ENCODE data around the gene SGF29. TPM values are rescaled to one million over a fixed set of nuclear protein-coding genes. Genes with fewer than 3 reads are reported as not detected.

Gene SGF29
- total and polyA plus RNA-seq, 9 donors, result 28.5 to 59.8 (median 42.5) TPM

- Histone ChIP-seq H3K27ac (no peak overlapping the region), H3K36me3 (no peaks in the 10 kb centered on the region), H3K4me1 (ENCODE audit: insufficient read depth) (peaks cover 16% of the 10 kb centered on the region), H3K4me3 (no peak overlapping the region), H3K27me3 (no peaks in the 10 kb centered on the region), H3K9me3 (no peaks in the 10 kb centered on the region)
- WGBS, 3 donors, result 91 to 95% (median 94%) methylated on average over 2 of the region's 2 CpGs
- intact Hi-C loops (cut with DNase I), result no loop called here
- DNase-seq, result no peak
- no peak for TF ChIP-seq POLR2A (IDR thresholded peaks at IDR 0.05)
- no peak for TF ChIP-seq CTCF (IDR thresholded peaks at IDR 0.05)
- TF ChIP-seq EP300 (IDR thresholded peaks at IDR 0.05), result no peak
Observed at GRCh38 chr16:28574925-28575324, 21.2 kb downstream of the SGF29 start.

DNA sequence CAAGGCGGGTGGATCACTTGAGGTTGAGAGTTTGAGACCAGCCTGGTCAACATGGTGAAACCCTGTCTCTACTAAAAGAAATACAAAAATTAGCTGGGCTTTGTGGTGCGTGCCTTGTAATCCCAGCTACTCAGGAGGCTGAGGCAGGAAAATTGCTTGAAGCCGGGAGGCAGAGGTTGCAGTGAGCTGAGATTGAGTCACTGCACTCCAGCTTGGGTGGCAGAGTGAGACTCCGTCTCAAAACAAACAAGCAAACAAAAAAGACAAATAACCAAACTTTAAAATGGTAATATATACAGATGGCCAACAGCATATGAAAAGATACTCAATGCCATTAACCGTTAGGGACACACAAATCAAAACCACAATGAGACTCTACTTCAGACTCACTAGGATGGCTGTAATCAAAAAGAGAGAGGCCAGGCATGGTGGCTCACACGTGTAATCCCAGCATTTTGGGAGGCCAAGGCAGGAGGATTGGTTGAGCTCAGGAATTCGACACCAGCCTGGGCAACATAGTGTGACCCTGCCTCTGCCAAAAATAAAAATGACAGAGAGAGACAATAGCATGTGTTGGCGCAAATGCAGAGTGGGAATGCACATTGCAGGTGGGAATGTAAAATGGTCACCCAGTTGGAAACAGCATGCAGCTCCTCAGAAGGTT is 21.9 kb downstream of the SGF29 start:
- H3K4me3 ChIP-seq, result no peak overlapping the region
- intact Hi-C loops (cut with DNase I), result no loop called here
- H3K27ac ChIP-seq, result no peak overlapping the region
- no peak for TF ChIP-seq EP300 (IDR thresholded peaks at IDR 0.05)
- no peak for TF ChIP-seq POLR2A (IDR thresholded peaks at IDR 0.05)
- TF ChIP-seq CTCF (IDR thresholded peaks at IDR 0.05), result no peak
- WGBS, 3 donors, result 93 to 95% (median 94%) methylated on average over 8 of the region's 8 CpGs
- no peak for DNase-seq
- H3K4me1 ChIP-seq (ENCODE audit: insufficient read depth), result peaks cover 16% of the 10 kb centered on the region
- no peaks in the 10 kb centered on the region for H3K9me3 ChIP-seq
- H3K36me3 ChIP-seq, result no peaks in the 10 kb centered on the region
- no peaks in the 10 kb centered on the region for H3K27me3 ChIP-seq

- no peaks in the 10 kb centered on the region for H3K27me3 ChIP-seq
- TF ChIP-seq EP300 (IDR thresholded peaks at IDR 0.05), result no peak
- TF ChIP-seq POLR2A (IDR thresholded peaks at IDR 0.05), result no peak
- no peak for TF ChIP-seq CTCF (IDR thresholded peaks at IDR 0.05)
- no peak overlapping the region for H3K4me3 ChIP-seq
- no peaks in the 10 kb centered on the region for H3K4me1 ChIP-seq (ENCODE audit: insufficient read depth)
- WGBS, 3 donors, result 95 to 98% (median 96%) methylated on average over 15 of the region's 15 CpGs
- intact Hi-C loops (cut with DNase I), result no loop called here
- H3K36me3 ChIP-seq, result no peaks in the 10 kb centered on the region
- H3K27ac ChIP-seq, result no peak overlapping the region
- no peak for DNase-seq
- H3K9me3 ChIP-seq, result no peaks in the 10 kb centered on the region
Observed at GRCh38 chr16:28580726-28581315, 27.1 kb downstream of the SGF29 start.

DNA sequence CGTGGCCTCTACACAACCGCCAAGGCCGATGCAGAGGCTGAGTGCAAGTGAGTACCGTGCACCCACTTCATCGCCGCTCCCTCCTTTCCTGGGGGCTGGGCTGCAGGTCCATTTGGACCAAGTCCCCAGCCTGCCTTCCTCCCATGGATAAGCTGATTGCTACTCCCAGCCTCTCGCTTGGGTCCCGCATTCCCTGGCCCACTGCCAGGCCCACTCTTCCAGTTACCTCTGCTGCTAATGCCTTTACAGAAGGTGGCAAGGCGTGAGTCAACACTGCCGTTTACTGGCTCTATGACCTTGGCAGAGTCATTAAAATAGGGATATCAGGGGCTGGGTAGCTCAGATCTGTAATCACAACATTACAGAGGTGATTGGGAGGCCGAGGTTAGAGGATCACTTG is 32.0 kb downstream of the SGF29 start:
- DNase-seq, result no peak
- Histone ChIP-seq H3K27ac (no peak overlapping the region), H3K4me1 (ENCODE audit: insufficient read depth) (no peaks in the 10 kb centered on the region), H3K9me3 (no peaks in the 10 kb centered on the region), H3K36me3 (no peaks in the 10 kb centered on the region), H3K27me3 (no peaks in the 10 kb centered on the region), H3K4me3 (no peak overlapping the region)
- WGBS, 3 donors, result 68 to 80% (median 71%) methylated on average over 11 of the region's 11 CpGs
- intact Hi-C loops (cut with DNase I), result no loop called here
- TF ChIP-seq EP300 (IDR thresholded peaks at IDR 0.05) (no peak), POLR2A (IDR thresholded peaks at IDR 0.05) (no peak), CTCF (IDR thresholded peaks at IDR 0.05) (no peak)

Data from ovary (tissue), 9 donors.